ENCODE data around the gene SLC2A1. TPM values are rescaled to one million over a fixed set of nuclear protein-coding genes. Genes with fewer than 3 reads are reported as not detected.

The SLC2A1 gene
- total and polyA plus RNA-seq, 2 of the 13 experiments (the other 11 are each of a cell fraction or from before 2014, with no cell fraction given), result 125 to 423 TPM

DNA sequence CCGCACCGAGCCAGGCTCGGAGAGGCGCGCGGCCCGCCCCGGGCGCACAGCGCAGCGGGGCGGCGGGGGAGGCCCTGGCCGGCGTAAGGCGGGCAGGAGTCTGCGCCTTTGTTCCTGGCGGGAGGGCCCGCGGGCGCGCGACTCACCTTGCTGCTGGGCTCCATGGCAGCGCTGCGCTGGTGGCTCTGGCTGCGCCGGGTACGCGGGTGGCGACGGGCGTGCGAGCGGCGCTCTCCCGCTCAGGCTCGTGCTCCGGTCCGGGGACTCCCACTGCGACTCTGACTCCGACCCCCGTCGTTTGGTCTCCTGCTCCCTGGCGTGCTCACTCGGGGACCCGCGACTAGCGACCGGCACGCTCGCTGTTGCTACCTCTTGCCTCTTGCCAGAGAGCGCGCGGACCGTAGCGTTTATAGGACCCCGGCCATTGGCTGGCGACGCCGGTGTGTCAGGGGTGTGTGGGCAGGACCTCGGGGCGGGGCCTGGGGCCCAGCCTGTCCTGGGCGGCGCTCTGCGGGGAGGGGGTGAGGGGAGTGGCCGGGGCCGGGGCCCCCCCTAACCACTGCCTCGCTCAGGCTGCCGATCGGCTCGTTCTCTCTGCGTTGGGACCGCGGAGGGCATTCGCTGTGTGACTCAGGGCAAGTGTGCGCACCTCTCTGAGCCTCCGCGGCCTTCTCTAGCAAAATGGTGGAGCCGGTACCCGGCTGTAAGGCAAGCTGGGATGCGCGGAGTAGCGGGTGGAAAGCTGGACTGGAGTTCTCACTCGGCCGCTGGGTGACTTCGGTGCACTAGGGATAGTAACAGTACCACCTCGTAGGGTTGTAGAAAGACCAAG is at the start of gene SLC2A1 (continued):
- TF ChIP-seq, protein P1, sequence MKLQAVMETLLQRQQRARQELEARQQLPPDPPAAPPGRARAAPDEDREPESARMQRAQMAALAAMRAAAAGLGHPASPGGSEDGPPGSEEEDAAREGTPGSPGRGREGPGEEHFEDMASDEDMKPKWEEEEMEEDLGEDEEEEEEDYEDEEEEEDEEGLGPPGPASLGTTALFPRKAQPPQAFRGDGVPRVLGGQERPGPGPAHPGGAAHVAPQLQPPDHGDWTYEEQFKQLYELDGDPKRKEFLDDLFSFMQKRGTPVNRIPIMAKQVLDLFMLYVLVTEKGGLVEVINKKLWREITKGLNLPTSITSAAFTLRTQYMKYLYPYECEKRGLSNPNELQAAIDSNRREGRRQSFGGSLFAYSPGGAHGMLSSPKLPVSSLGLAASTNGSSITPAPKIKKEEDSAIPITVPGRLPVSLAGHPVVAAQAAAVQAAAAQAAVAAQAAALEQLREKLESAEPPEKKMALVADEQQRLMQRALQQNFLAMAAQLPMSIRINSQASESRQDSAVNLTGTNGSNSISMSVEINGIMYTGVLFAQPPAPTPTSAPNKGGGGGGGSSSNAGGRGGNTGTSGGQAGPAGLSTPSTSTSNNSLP (IDR thresholded peaks at IDR 0.05; ENCODE audit: low read depth, low read length), result no peak
- TF ChIP-seq ZNF484 (CRISPR knock-in tag; IDR thresholded peaks at IDR 0.05; ENCODE audit: borderline replicate concordance, low read depth) (no peak), ZNF879 (CRISPR knock-in tag; IDR thresholded peaks at IDR 0.05) (no peak), RFXAP (CRISPR knock-in tag; IDR thresholded peaks at IDR 0.05; ENCODE audit: borderline replicate concordance) (peak; percentile 49; the same call in 1 of the 2 replicates), ZNF792 (CRISPR knock-in tag; IDR thresholded peaks at IDR 0.05) (peak; percentile 72), CCDC6 (CRISPR knock-in tag; IDR thresholded peaks at IDR 0.05) (0 out of 2 replicates have a peak, but pooled peaks have one; percentile 43), SP1 (IDR thresholded peaks at IDR 0.05) (no peak), SP1 (CRISPR knock-in tag; IDR thresholded peaks at IDR 0.05) (peak; percentile 83), ZNF569 (CRISPR knock-in tag; IDR thresholded peaks at IDR 0.05; ENCODE audit: borderline replicate concordance) (no peak)
- TF ChIP-seq, protein P2, sequence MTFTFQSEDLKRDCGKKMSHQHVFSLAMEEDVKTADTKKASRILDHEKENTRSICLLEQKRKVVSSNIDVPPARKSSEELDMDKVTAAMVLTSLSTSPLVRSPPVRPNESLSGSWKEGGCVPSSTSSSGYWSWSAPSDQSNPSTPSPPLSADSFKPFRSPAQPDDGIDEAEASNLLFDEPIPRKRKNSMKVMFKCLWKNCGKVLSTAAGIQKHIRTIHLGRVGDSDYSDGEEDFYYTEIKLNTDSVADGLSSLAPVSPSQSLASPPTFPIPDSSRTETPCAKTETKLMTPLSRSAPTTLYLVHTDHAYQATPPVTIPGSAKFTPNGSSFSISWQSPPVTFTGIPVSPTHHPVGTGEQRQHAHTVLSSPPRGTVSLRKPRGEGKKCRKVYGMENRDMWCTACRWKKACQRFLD (CRISPR knock-in tag; IDR thresholded peaks at IDR 0.05; ENCODE audit: borderline replicate concordance), result 0 out of 2 replicates have a peak, but pooled peaks have one; percentile 36
- TF ChIP-seq, protein P3, sequence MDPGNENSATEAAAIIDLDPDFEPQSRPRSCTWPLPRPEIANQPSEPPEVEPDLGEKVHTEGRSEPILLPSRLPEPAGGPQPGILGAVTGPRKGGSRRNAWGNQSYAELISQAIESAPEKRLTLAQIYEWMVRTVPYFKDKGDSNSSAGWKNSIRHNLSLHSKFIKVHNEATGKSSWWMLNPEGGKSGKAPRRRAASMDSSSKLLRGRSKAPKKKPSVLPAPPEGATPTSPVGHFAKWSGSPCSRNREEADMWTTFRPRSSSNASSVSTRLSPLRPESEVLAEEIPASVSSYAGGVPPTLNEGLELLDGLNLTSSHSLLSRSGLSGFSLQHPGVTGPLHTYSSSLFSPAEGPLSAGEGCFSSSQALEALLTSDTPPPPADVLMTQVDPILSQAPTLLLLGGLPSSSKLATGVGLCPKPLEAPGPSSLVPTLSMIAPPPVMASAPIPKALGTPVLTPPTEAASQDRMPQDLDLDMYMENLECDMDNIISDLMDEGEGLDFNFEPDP (CRISPR knock-in tag; conservative IDR thresholded peaks at IDR 0.05), result 0 out of 2 replicates have a peak, but pooled peaks have one; percentile 39
- TF ChIP-seq, protein P4, sequence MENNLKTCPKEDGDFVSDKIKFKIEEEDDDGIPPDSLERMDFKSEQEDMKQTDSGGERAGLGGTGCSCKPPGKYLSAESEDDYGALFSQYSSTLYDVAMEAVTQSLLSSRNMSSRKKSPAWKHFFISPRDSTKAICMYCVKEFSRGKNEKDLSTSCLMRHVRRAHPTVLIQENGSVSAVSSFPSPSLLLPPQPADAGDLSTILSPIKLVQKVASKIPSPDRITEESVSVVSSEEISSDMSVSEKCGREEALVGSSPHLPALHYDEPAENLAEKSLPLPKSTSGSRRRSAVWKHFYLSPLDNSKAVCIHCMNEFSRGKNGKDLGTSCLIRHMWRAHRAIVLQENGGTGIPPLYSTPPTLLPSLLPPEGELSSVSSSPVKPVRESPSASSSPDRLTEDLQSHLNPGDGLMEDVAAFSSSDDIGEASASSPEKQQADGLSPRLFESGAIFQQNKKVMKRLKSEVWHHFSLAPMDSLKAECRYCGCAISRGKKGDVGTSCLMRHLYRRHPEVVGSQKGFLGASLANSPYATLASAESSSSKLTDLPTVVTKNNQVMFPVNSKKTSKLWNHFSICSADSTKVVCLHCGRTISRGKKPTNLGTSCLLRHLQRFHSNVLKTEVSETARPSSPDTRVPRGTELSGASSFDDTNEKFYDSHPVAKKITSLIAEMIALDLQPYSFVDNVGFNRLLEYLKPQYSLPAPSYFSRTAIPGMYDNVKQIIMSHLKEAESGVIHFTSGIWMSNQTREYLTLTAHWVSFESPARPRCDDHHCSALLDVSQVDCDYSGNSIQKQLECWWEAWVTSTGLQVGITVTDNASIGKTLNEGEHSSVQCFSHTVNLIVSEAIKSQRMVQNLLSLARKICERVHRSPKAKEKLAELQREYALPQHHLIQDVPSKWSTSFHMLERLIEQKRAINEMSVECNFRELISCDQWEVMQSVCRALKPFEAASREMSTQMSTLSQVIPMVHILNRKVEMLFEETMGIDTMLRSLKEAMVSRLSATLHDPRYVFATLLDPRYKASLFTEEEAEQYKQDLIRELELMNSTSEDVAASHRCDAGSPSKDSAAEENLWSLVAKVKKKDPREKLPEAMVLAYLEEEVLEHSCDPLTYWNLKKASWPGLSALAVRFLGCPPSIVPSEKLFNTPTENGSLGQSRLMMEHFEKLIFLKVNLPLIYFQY (CRISPR knock-in tag; IDR thresholded peaks at IDR 0.05; ENCODE audit: borderline replicate concordance), result no peak
- TF ChIP-seq, protein P5, sequence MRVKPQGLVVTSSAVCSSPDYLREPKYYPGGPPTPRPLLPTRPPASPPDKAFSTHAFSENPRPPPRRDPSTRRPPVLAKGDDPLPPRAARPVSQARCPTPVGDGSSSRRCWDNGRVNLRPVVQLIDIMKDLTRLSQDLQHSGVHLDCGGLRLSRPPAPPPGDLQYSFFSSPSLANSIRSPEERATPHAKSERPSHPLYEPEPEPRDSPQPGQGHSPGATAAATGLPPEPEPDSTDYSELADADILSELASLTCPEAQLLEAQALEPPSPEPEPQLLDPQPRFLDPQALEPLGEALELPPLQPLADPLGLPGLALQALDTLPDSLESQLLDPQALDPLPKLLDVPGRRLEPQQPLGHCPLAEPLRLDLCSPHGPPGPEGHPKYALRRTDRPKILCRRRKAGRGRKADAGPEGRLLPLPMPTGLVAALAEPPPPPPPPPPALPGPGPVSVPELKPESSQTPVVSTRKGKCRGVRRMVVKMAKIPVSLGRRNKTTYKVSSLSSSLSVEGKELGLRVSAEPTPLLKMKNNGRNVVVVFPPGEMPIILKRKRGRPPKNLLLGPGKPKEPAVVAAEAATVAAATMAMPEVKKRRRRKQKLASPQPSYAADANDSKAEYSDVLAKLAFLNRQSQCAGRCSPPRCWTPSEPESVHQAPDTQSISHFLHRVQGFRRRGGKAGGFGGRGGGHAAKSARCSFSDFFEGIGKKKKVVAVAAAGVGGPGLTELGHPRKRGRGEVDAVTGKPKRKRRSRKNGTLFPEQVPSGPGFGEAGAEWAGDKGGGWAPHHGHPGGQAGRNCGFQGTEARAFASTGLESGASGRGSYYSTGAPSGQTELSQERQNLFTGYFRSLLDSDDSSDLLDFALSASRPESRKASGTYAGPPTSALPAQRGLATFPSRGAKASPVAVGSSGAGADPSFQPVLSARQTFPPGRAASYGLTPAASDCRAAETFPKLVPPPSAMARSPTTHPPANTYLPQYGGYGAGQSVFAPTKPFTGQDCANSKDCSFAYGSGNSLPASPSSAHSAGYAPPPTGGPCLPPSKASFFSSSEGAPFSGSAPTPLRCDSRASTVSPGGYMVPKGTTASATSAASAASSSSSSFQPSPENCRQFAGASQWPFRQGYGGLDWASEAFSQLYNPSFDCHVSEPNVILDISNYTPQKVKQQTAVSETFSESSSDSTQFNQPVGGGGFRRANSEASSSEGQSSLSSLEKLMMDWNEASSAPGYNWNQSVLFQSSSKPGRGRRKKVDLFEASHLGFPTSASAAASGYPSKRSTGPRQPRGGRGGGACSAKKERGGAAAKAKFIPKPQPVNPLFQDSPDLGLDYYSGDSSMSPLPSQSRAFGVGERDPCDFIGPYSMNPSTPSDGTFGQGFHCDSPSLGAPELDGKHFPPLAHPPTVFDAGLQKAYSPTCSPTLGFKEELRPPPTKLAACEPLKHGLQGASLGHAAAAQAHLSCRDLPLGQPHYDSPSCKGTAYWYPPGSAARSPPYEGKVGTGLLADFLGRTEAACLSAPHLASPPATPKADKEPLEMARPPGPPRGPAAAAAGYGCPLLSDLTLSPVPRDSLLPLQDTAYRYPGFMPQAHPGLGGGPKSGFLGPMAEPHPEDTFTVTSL (CRISPR knock-in tag; IDR thresholded peaks at IDR 0.05; ENCODE audit: borderline replicate concordance), result 0 out of 2 replicates have a peak, but pooled peaks have one; percentile 34
